PFSK-1 (cell line): Measurements from ENCODE around the gene EPHA6.

Experiments
- FOXP2 ChIP-seq: optimal IDR thresholded peaks from 2 replicates; pipeline ENCODE3; 2011; ENCODE audit warnings: borderline replicate concordance, control low read depth, inconsistent platforms; ENCODE audit not compliant: insufficient read depth; ENCODE audit errors: extremely low read length, extremely low read depth
- POLR2AphosphoS5 ChIP-seq: IDR thresholded peaks from 2 replicates; pipeline ENCODE4 v1.6.1; 2012; ENCODE audit warnings: low read depth, mild to moderate bottlenecking, control low read depth, low read length, moderate library complexity
- REST ChIP-seq, 2 experiments: IDR thresholded peaks; 2 replicates each; pipeline versions ENCODE4 v1.6.1 to v1.8.0; 2011 to 2012; ENCODE audit warnings: low read depth in 2 of 2, low read length in 2 of 2, control low read depth in 1 of 2, inconsistent platforms in 1 of 2, mild to moderate bottlenecking in 1 of 2, moderate library complexity in 1 of 2; ENCODE audit not compliant: insufficient read depth in 1 of 2
- SIN3A ChIP-seq: IDR thresholded peaks from 2 replicates; pipeline ENCODE4 v1.6.1; 2012; ENCODE audit warnings: mild to moderate bottlenecking, low read length, moderate library complexity, borderline replicate concordance; ENCODE audit not compliant: insufficient read depth
- TAF1 ChIP-seq: IDR thresholded peaks from 2 replicates; pipeline ENCODE4 v1.6.1; 2012; ENCODE audit warnings: low read length, control low read depth, borderline replicate concordance; ENCODE audit not compliant: insufficient read depth

The EPHA6 gene

DNA sequence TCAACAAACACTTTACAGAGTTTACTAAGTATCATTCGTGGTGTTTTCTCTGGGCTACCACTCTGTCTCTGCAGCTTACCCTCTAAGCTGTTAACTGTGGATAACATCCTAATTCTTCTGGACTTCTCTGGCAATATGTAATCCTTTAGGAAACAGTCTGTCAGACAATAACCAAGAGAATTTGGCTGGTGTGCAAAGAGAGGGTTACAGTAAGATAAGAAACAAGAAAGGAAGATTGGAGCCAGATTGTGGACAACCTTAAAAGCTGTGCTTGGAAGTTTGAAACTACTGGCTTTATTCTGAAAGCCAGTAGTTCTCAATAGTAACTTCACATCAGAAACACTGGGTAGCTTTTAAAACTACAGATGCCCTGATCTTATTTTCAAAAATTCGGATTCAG is 950.9 kb downstream of the EPHA6 start:
- TF ChIP-seq REST (IDR thresholded peaks at IDR 0.05; ENCODE audit: insufficient read depth in 1 of 2, low read depth in 2 of 2, low read length in 2 of 2): no peak
- TF ChIP-seq FOXP2: no peak
- no peak for TF ChIP-seq TAF1
- TF ChIP-seq POLR2AphosphoS5: no peak
- no peak for TF ChIP-seq SIN3A

GRCh38 chr3:97772926-97773325 is 958.5 kb downstream of the EPHA6 start:
- TF ChIP-seq POLR2AphosphoS5 (no peak), REST (IDR thresholded peaks at IDR 0.05; ENCODE audit: insufficient read depth in 1 of 2, low read depth in 2 of 2, low read length in 2 of 2) (no peak), TAF1 (no peak), SIN3A (no peak), FOXP2 (no peak)

DNA sequence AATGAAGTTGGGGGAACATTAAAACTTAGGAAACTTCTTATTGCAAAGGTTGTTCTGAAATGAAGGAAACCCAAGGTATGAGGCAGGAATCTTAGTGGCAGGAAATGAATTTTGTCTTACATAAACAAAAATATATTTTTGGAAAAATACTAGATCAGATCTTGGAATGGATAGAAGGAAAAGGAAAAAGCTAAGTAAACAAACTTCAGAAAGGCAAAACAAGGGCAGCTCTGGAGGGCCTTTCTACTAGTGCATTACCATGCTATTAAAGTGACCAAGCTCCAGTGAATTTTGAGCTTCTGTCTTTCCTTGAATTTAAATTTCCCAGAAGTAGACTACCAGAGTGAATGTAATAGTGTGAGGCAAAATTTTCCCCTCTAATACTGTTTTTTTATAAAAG is 963.8 kb downstream of the EPHA6 start:
- TF ChIP-seq REST (IDR thresholded peaks at IDR 0.05; ENCODE audit: insufficient read depth in 1 of 2, low read depth in 2 of 2, low read length in 2 of 2): no peak
- TF ChIP-seq TAF1: no peak
- no peak for TF ChIP-seq POLR2AphosphoS5
- TF ChIP-seq FOXP2: no peak
- TF ChIP-seq SIN3A: no peak

DNA sequence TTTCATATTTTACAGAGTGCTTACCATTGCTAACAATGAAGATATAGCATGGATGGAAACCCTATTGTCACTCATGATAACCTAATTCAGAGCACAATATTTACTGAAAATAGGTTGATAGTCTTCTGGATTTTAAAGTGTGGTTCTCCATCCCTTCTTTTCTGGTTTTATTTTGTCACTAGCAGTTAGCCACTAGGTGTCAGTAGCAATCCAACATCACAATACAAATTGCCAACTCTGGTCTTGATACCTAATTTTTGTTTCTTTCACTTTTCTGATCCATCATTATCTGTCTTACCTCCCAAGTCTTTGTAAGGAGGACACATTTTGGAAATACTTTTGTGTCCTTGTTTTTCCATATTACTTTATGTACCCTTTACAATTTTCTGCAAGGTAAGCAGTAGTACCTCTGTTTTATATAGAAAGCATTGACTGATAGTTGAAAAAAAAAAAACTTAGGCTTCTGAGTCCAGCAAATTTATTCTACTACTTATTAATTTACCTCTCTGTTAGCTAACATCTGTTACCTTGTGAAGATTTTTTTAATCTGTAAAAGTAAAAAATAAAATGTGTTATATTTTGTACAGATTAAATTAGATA is 979.1 kb downstream of the EPHA6 start:
- no peak for TF ChIP-seq SIN3A
- no peak for TF ChIP-seq FOXP2
- TF ChIP-seq POLR2AphosphoS5: no peak
- TF ChIP-seq REST (IDR thresholded peaks at IDR 0.05; ENCODE audit: insufficient read depth in 1 of 2, low read depth in 2 of 2, low read length in 2 of 2): no peak
- TF ChIP-seq TAF1: no peak
